GM19455 (cell line): Measurements from ENCODE around the gene INTS2.
A peak's percentile ranks its signal among the peaks of the same experiment; 100 is the strongest.
"Not testable (repeated sequence)": the region's sequence is repeated elsewhere in the genome, so short reads cannot be mapped to it uniquely, and the experiment has no call there.

Experiments used
- ATAC-seq: cut with Tn5 transposase; IDR thresholded peaks from one replicate; pipeline ENCODE4 v1.9.1; 2021; ENCODE audit not compliant: unreplicated experiment

INTS2 gene, protein sequence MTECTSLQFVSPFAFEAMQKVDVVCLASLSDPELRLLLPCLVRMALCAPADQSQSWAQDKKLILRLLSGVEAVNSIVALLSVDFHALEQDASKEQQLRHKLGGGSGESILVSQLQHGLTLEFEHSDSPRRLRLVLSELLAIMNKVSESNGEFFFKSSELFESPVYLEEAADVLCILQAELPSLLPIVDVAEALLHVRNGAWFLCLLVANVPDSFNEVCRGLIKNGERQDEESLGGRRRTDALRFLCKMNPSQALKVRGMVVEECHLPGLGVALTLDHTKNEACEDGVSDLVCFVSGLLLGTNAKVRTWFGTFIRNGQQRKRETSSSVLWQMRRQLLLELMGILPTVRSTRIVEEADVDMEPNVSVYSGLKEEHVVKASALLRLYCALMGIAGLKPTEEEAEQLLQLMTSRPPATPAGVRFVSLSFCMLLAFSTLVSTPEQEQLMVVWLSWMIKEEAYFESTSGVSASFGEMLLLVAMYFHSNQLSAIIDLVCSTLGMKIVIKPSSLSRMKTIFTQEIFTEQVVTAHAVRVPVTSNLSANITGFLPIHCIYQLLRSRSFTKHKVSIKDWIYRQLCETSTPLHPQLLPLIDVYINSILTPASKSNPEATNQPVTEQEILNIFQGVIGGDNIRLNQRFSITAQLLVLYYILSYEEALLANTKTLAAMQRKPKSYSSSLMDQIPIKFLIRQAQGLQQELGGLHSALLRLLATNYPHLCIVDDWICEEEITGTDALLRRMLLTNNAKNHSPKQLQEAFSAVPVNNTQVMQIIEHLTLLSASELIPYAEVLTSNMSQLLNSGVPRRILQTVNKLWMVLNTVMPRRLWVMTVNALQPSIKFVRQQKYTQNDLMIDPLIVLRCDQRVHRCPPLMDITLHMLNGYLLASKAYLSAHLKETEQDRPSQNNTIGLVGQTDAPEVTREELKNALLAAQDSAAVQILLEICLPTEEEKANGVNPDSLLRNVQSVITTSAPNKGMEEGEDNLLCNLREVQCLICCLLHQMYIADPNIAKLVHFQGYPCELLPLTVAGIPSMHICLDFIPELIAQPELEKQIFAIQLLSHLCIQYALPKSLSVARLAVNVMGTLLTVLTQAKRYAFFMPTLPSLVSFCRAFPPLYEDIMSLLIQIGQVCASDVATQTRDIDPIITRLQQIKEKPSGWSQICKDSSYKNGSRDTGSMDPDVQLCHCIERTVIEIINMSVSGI

DNA sequence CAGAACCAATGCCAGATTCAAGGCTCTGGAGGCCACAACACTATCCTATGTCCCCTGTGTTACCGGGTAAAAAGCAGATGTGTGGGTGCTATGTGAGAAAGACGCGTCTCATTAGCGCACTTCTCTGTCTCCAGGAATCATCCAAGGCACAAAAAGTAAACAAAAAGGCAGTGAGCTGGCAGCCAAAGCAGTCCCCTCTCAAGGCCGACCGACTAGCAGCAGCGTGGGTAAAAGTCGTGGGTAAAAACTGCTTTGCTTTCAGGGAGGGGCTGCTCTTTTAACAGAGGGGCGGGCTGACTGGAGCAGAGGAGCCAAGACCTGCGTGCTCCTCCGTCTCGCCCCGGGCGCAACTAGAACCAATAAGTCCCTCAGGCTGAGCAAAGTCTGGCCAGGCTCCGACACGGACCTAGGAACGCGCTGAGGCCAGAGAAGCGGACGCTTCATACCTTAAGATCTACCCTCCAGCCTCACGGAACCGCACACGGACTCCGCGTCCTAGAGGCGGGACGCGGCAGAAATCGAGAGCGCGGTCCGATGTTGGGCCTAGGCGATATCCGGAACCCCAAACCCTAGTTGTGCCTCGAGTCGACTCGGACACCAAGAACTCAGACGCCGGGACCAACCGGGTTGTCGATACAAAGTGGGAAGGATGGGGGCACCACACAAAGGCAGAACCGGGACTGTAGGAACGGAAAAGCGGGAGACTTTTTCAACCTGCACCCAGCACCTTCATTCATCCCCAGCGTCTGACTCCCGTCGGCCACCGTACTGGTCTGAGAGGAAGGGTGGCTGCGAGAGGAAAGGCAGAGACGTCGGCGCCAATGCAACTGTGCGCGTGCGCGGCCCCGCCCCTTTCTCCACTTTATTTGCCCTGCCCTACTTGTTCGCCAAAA is at the start of gene INTS2:
Gene INTS2, minus strand, starts transcription at position 775 of the 893 bp plus-strand sequence. CDS start 1,338 bp downstream, outside the sequence.
- ATAC-seq, result peak; percentile 87

- ATAC-seq, result no peak
These were observed 46.3 kb upstream of the INTS2 start for GRCh38 chr17:61974115-61974514.

DNA sequence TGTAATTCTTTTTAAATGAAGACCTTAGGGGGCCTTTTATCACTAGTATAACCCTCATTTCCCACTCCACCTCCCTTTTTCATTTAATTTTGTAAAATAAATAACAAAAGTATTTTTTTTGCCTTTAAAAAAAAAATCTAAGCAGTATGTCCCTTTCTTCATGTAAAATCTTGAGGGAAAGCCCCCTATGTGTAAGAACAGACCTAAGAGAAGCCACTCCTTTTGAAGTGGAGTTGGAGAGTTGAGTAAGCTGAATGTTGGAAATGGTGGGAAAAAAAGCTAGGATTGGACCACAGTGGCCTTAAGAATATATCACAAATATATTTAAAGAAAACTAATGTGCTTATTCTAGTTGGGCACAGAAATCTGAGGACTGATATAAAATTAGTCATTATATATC is 44.5 kb upstream of the INTS2 start:
- ATAC-seq, result no peak

GRCh38 chr17:61970030-61970429 is 42.2 kb upstream of the INTS2 start:
- ATAC-seq, result no peak

DNA sequence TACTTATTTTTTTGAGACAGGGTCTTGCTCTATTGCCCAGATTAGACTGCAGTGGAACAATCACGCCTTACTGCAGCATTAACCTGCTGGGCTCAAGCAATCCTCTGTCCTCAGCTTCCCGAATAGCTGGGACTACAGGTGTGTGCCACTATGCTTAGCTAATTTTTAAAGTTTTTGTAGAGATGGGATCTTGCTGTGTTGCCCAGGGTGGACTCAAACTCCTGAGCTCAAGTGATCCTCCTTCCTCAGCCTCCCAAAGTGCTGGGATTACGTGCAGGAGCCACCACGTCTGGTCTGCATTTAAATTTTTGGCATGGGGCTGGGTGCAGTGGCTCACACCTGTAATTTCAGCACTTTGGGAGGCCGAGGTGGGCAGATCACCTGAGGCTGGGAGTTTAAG is 41.0 kb upstream of the INTS2 start:
- ATAC-seq, result no peak

- no peak for ATAC-seq
These were observed 39.9 kb upstream of the INTS2 start for GRCh38 chr17:61967729-61968128.

GRCh38 chr17:61966191-61966590 is 38.4 kb upstream of the INTS2 start:
- no peak for ATAC-seq

DNA sequence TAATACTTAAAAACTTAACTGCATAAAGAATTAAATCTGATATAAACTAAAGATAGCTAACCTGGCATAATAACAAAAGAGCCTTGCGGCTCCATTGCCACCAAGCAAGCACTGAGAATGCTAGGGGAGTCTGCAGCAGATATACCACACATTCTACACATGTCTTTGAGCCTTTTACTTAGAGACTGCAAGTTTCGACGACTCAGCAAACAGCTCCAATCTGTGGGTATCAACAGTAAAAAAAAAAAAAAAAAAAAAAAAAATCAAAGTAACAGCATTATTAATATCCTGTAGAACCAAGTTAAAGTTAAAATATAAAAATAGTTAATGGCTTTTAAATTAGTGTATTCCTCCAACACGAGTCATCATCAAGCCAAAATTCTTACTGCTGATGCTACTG is 27.8 kb upstream of the INTS2 start:
- ATAC-seq, result no peak

- no peak for ATAC-seq
These were observed 19.7 kb upstream of the INTS2 start for GRCh38 chr17:61947367-61948078.

DNA sequence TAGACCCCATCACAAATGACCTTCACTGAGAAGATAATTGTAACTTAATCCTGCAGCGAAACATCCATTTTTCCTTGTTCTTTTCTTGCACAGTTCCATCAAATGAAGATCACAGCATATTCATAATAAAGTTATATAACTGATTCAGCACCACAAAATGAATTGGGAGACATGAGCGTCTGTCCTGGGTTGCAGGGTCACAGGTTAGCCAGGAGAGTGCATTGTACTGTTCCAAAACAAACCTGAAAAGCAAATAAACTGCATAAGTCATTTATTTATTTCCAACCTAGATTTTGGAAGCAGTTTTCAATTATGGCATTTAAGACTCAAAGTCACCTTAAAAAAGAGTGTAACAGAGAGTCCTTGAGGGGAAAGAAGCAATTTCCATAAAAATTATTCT is 18.6 kb upstream of the INTS2 start:
- ATAC-seq, result no peak

- no peak for ATAC-seq
These were observed 15.3 kb upstream of the INTS2 start for GRCh38 chr17:61943117-61943516.

- no peak for ATAC-seq
These were observed 14.3 kb upstream of the INTS2 start for GRCh38 chr17:61942085-61942484.

- peak; percentile 12 for ATAC-seq
These were observed 287 bp upstream of the INTS2 start for GRCh38 chr17:61928101-61928436.

- no peak for ATAC-seq
These were observed 965 bp downstream of the INTS2 start for GRCh38 chr17:61926826-61927207.

DNA sequence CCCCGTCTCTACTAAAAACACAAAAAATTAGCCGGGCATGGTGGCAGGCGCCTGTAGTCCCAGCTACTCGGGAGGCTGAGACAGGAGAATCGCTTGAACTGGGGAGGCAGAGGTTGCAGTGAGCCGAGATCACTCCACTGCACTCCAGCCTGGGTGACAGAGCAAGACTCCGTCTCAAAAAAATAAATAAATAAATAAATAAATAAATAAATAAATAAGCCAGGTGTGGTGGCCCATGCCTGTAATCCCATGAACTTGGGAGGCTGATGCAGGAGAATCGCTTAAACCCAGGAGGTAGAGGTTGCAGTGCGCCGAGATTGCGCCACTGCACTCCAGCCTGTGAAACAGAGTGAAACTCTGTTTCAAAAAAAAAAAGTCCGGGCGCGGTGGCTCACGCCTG is 12.6 kb downstream of the INTS2 start:
- ATAC-seq, result not testable (repeated sequence)

DNA sequence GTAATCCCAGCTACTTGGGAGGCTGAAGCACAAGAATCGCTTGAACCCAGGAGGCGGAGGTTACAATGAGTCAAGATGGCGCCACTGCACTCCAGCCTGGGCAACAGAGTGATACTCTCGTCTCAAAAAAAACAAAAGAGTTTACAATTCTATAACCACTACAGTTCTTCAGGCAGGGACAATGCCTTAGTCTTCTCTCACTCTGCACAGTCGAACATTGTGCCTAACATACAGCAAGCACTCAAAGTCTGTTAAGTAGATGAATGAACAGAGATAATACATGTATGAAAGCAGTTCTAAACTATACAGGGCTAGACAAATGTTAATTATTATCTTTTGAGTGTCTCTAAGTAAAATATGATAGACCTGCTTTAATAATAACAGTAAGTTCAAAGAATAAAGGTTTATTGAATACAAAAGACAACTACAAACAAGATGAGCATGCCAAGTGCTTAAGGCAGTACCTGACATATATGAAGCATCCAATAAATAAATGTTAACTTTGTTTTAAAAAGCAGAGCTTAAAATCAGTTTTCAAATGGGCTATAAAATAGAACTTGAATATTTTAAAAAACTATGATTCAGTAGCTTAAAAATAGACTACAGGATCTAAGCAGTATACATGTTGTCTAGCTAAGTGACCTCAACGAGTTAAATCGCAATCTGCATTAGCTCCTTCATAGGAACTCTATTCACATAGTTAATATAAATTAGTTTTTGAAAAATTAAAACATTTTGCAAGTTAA is 19.3 kb downstream of the INTS2 start:
- ATAC-seq, result no peak

- no peak for ATAC-seq
These were observed 20.4 kb downstream of the INTS2 start for GRCh38 chr17:61907361-61907760.

DNA sequence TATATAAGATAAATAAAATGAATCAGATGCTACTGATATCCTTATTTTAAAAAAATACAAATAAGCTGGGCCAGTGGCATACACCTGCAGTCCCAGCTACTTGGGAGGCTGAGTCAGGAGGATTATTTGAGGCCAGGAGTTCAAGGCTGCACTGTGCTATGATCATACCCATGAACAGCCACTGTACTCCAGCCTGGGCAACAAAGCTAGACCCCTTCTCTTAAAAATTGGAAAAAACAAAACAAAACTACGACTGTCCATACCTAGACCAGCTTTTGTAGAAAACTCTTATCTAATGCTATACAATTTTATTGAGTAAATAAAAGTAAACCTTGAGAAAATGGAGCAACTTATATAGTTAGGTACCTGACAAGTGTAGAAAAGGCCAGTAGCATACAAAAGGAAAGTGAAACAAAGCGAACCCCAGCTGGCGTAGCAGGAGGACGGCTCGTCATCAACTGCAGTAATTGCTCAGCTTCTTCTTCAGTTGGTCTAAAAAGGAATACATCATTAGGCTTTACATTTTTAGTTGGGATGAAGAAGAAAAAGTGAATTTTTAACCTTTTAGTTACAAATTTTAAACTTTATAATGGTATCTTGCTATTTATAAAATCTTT is 23.6 kb downstream of the INTS2 start:
- ATAC-seq, result peak; percentile 71

GRCh38 chr17:61903251-61903650 is 24.5 kb downstream of the INTS2 start:
- no peak for ATAC-seq
